ENCODE results near the gene SNTG2. TPM values are rescaled to one million over a fixed set of nuclear protein-coding genes. Genes with fewer than 3 reads are reported as not detected.

The SNTG2 gene
- total RNA-seq, 1 donor from 2014 or later = 0.47 TPM

DNA sequence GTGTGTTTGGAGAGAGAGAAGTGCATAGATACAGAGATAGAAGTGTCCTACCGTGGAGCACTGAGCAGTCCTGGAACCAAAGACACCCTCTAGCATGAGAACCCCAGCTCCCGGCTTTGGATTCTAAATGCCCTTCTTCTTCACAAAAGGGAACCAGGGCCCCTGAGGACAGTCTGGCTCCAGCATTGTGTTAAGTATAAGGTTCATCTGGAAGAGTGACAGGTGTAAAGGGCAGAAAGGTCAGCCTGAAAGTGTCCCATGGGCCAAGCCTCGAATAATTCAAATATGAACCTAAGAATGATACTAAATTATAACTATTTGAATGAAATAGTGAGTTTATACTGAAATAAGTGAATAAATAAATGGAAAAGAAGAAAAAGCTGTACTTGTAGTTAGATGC is 109.7 kb downstream of the SNTG2 start:
- Mint-ChIP-seq H3K27me3 (ENCODE audit: low read depth) (peaks cover 14% of the 10 kb centered on the region), H3K27ac (ENCODE audit: unreplicated experiment) (no peak overlapping the region)
- TF ChIP-seq, protein P1, sequence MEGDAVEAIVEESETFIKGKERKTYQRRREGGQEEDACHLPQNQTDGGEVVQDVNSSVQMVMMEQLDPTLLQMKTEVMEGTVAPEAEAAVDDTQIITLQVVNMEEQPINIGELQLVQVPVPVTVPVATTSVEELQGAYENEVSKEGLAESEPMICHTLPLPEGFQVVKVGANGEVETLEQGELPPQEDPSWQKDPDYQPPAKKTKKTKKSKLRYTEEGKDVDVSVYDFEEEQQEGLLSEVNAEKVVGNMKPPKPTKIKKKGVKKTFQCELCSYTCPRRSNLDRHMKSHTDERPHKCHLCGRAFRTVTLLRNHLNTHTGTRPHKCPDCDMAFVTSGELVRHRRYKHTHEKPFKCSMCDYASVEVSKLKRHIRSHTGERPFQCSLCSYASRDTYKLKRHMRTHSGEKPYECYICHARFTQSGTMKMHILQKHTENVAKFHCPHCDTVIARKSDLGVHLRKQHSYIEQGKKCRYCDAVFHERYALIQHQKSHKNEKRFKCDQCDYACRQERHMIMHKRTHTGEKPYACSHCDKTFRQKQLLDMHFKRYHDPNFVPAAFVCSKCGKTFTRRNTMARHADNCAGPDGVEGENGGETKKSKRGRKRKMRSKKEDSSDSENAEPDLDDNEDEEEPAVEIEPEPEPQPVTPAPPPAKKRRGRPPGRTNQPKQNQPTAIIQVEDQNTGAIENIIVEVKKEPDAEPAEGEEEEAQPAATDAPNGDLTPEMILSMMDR (conservative IDR thresholded peaks at IDR 0.05) = no peak

DNA sequence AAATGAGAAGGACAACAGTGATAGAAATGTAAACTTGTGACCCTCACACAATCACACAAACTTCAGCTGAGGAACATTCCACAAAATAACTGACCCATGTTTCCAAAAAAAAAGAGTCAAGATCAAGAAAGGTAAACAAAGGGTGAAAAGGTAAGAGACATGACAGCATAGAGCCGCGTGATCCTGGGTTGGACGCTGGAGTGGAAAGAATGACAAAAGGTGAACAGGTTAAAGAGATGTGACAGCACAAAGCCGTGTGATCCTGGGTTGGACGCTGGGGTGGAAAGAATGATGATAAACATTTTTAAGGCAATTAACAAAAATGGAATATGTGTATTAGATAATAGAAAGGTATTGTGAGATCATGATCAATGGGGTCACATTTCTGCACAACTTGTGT is 110.3 kb downstream of the SNTG2 start:
- Mint-ChIP-seq H3K4me3 (no peak overlapping the region), H3K4me1 (peaks cover 14% of the 10 kb centered on the region), H3K27me3 (ENCODE audit: low read depth) (peaks cover 8% of the 10 kb centered on the region), H3K27ac (ENCODE audit: unreplicated experiment) (peak overlapping the region; percentile 36), H3K9me3 (no peaks in the 10 kb centered on the region), H3K36me3 (ENCODE audit: low read depth) (no peaks in the 10 kb centered on the region)
- TF ChIP-seq, protein P1 (conservative IDR thresholded peaks at IDR 0.05) = no peak
- no peak for DNase-seq (ENCODE audit: low read depth, low spot score)

More for the DNA sequence above, 109.7 kb downstream of the SNTG2 start:
- DNase-seq (ENCODE audit: low read depth, low spot score) = no peak
- peaks cover 18% of the 10 kb centered on the region for H3K4me1 Mint-ChIP-seq
- H3K4me3 Mint-ChIP-seq = no peak overlapping the region
- H3K9me3 Mint-ChIP-seq = no peaks in the 10 kb centered on the region
- H3K36me3 Mint-ChIP-seq (ENCODE audit: low read depth) = no peaks in the 10 kb centered on the region

DNA sequence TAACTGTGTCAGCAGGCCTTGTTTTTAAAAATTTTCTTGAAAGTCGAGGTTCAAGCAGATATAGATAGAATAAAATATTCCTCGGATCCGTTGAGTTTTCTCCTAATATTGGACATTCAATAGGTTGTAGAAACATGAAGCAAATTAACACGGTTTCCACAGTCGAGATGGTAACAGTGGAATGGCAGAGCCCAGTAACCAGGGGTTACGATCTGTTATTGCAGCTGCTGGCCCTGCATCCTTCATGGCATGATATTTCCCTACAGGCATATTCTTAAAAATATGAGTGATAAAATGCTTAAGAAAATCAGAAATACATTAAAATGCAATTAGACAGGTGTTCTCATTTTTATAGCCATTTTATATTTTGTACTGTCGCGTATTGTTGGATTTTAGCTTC is 117.6 kb downstream of the SNTG2 start:
- no peaks in the 10 kb centered on the region for H3K27me3 Mint-ChIP-seq (ENCODE audit: low read depth)
- H3K9me3 Mint-ChIP-seq = peaks cover 6% of the 10 kb centered on the region
- peaks cover 10% of the 10 kb centered on the region for H3K4me1 Mint-ChIP-seq
- H3K4me3 Mint-ChIP-seq = no peak overlapping the region
- no peak for DNase-seq (ENCODE audit: low read depth, low spot score)
- TF ChIP-seq, protein P1 (conservative IDR thresholded peaks at IDR 0.05) = no peak
- no peak overlapping the region for H3K27ac Mint-ChIP-seq (ENCODE audit: unreplicated experiment)
- H3K36me3 Mint-ChIP-seq (ENCODE audit: low read depth) = no peaks in the 10 kb centered on the region

DNA sequence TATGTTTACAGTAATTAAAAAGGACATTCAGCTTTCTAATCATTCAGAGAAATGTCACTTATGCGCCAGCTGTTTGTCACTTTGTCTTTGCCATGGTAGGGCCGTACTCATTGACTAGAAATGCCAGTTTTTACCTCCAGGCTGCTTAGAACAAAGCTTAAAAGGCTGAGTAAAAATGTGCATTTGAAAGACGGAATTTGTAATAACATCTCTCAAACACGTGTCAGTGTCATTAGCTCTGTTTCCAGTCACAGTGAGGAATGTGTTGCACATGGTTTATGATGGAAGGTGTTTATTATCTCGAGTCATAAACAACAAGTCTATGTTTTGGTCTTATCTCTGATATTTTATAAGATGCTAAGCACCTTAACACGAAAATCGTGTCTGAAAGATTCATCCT is 118.2 kb downstream of the SNTG2 start:
- DNase-seq (ENCODE audit: low read depth, low spot score) = no peak
- no peak overlapping the region for H3K4me3 Mint-ChIP-seq
- H3K27ac Mint-ChIP-seq (ENCODE audit: unreplicated experiment) = no peak overlapping the region
- H3K36me3 Mint-ChIP-seq (ENCODE audit: low read depth) = no peaks in the 10 kb centered on the region
- H3K9me3 Mint-ChIP-seq = peaks cover 6% of the 10 kb centered on the region
- peaks cover 10% of the 10 kb centered on the region for H3K4me1 Mint-ChIP-seq
- TF ChIP-seq, protein P1 (conservative IDR thresholded peaks at IDR 0.05) = no peak
- H3K27me3 Mint-ChIP-seq (ENCODE audit: low read depth) = no peaks in the 10 kb centered on the region

DNA sequence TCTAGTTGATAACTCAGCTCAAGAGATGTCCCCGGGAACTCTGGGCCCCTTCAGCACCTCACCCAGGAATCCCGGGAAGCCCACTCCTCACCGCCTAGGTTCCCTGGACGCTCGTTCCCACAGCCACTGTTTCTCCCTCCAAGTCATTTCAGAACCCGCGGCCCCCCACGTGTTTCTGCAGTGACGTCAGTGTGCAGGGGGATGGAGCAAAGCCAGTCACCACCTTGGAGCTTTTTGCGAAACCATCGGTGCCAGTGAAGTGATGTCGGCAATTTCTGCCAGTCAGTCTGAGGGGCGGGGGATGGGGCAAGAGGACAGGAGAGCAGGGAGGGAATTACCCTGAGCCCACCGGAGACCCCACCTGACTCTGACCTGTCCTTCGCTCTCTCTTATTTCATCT is 119.2 kb downstream of the SNTG2 start:
- no peak for DNase-seq (ENCODE audit: low read depth, low spot score)
- Mint-ChIP-seq H3K4me1 (peaks cover 10% of the 10 kb centered on the region), H3K27me3 (ENCODE audit: low read depth) (no peaks in the 10 kb centered on the region), H3K4me3 (no peak overlapping the region), H3K36me3 (ENCODE audit: low read depth) (no peaks in the 10 kb centered on the region), H3K27ac (ENCODE audit: unreplicated experiment) (peak overlapping the region; percentile 19), H3K9me3 (peaks cover 6% of the 10 kb centered on the region)
- TF ChIP-seq, protein P1 (conservative IDR thresholded peaks at IDR 0.05) = no peak

DNA sequence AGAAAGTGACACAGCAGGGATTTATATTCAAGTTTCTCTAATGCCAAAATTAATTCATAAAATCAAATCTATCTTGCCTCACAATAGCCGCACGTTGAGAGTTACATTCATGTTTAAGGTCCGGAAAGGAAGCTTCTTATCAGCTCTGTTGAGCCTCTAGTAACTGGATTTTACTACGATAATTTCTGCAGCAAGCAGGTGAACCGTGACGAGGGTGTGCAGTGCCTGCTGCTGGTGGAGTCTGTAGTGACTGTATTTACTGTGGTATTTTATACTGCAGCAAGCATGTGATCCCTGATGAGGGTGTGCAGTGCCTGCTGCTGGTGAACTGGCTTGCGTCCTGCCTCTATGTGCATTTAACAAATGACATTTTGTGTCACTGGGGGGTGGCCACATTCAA is 120.0 kb downstream of the SNTG2 start:
- peaks cover 6% of the 10 kb centered on the region for H3K9me3 Mint-ChIP-seq
- peaks cover 16% of the 10 kb centered on the region for H3K4me1 Mint-ChIP-seq
- no peak overlapping the region for H3K27ac Mint-ChIP-seq (ENCODE audit: unreplicated experiment)
- H3K36me3 Mint-ChIP-seq (ENCODE audit: low read depth) = no peaks in the 10 kb centered on the region
- no peaks in the 10 kb centered on the region for H3K27me3 Mint-ChIP-seq (ENCODE audit: low read depth)
- no peak overlapping the region for H3K4me3 Mint-ChIP-seq
- TF ChIP-seq, protein P1 (conservative IDR thresholded peaks at IDR 0.05) = no peak
- no peak for DNase-seq (ENCODE audit: low read depth, low spot score)
